HepG2 (cell line): ENCODE measurements around the gene FKTN. TPM values are rescaled to one million over a fixed set of nuclear protein-coding genes. Genes with fewer than 3 reads are reported as not detected.
A peak's percentile ranks its signal among the peaks of the same experiment; 100 is the strongest.

Experiments used
- FOXM1 ChIP-seq: sonication (generic); formaldehyde crosslinking; IDR thresholded peaks from 2 replicates; pipeline ENCODE4 v1.5.0; 2020; ENCODE audit warnings: missing genetic modification reagents
- GFI1 ChIP-seq: sonication (generic); formaldehyde crosslinking; IDR thresholded peaks from 2 replicates; pipeline ENCODE4 v1.5.0; 2020; ENCODE audit warnings: missing genetic modification reagents, mild to moderate bottlenecking, borderline replicate concordance
- HOXA3 ChIP-seq: sonication (generic); formaldehyde crosslinking; IDR thresholded peaks from 2 replicates; pipeline ENCODE4 v1.5.0; 2020; ENCODE audit warnings: missing genetic modification reagents
- MTF2 ChIP-seq: sonication (generic); formaldehyde crosslinking; IDR thresholded peaks from 2 replicates; pipeline ENCODE4 v1.5.0; 2020; ENCODE audit warnings: missing genetic modification reagents, borderline replicate concordance
- NFAT5 ChIP-seq: sonication (generic); formaldehyde crosslinking; IDR thresholded peaks from 2 replicates; pipeline ENCODE4 v1.4.0; 2020; ENCODE audit warnings: missing genetic modification reagents
- NFRKB ChIP-seq: fragments of 450-650 bp; IDR thresholded peaks from 2 replicates; pipeline ENCODE4 v1.6.1; 2017
- ZNF264 ChIP-seq: sonication (generic); formaldehyde crosslinking; IDR thresholded peaks from 2 replicates; pipeline ENCODE4 v1.4.0; 2020; ENCODE audit warnings: missing genetic modification reagents
- ZNF274 ChIP-seq: sonication (generic); formaldehyde crosslinking; IDR thresholded peaks from 2 replicates; pipeline ENCODE4 v1.5.1; 2020; ENCODE audit warnings: mild to moderate bottlenecking, missing genetic modification reagents
- ZNF331 ChIP-seq: sonication (generic); formaldehyde crosslinking; IDR thresholded peaks from 2 replicates; pipeline ENCODE4 v1.4.0; 2020; ENCODE audit warnings: missing genetic modification reagents
- ZNF766 ChIP-seq: sonication (generic); formaldehyde crosslinking; IDR thresholded peaks from 2 replicates; pipeline ENCODE4 v1.5.0; 2020; ENCODE audit warnings: missing genetic modification reagents, borderline replicate concordance
- ZZZ3 ChIP-seq: sonication (generic); formaldehyde crosslinking; IDR thresholded peaks from 2 replicates; pipeline ENCODE4 v1.4.0; 2020; ENCODE audit warnings: missing genetic modification reagents, mild to moderate bottlenecking, borderline replicate concordance
- polyA plus RNA-seq, 8 experiments: library from polyadenylated mRNA; depleted of rRNA in 3 of 8; stranded (reverse) in 7 of 8; unstranded in 1 of 8; fragments of >200 nt; fragmentation: Illumina TruSeq in 4 of 8; extraction: Trizol in 4 of 8; gene quantifications; 2 replicates each; pipeline versions ENCODE4 v1.2.1 to v1.2.3, GENCODE V29; 2011 to 2016; ENCODE audit warnings: low read depth in 4 of 8, missing spikeins in 1 of 8, mixed read lengths in 1 of 8; ENCODE audit not compliant: insufficient read depth in 1 of 8
- total RNA-seq, 5 experiments: library from RNA; depleted of rRNA; stranded (reverse); fragments of >200 nt; fragmentation: Illumina TruSeq; extraction: Trizol; gene quantifications; 2 replicates each; pipeline ENCODE4 v1.2.3, GENCODE V29; 2016; ENCODE audit warnings: low read depth in 1 of 5
- TF ChIP-seq, protein P1 (sequence below): sonication (generic); formaldehyde crosslinking; IDR thresholded peaks from one replicate; pipeline ENCODE4 v1.5.1; 2020; ENCODE audit warnings: mild to moderate bottlenecking, missing genetic modification reagents; ENCODE audit errors: not compliant biosample characterization

The FKTN gene
- total and polyA plus RNA-seq, 2 of the 13 experiments (the other 11 are each of a cell fraction or from before 2014, with no cell fraction given) = 7.9 to 13.5 TPM

DNA sequence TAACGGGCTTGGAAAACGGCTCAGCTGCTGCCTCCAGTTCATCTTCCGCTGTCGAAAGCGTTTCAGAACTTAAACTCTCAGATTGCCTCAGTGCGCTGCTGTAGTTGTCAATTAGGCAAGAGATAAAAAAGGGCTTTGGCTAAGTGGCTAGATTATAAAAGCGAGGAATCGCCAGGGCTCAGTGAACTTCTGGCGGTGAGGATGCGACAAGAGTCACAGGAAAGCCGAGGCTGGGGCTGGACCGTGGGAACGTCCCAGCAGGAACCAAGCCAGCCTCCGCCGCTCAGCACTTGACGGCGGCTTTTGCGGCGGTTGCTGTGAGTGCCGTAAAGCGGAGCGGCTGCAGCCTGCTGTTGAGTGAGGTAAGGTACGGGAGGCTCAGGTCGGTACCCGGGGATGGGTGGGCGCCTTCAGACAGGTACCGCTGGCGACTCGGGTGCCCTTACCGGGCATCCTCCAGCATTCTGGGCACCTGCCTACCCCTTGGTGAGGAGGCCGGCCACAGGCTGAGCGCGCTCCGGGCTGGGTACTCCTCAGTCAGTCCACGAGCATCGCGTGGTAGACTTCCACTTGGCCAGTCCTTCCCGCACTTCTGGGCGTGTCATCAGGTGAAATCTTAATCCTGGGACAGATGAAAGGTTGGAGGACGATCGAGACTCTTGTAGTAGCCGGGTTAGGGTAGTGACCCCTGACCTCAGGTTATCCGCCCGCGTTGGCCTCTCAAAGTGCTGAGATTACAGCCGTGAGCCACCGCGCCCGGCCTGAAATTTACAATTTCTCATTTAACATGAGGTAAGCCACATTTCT, at the start of gene FKTN (continued):
- peak; percentile 82 for TF ChIP-seq ZNF331 (CRISPR knock-in tag)
- TF ChIP-seq NFRKB = no peak
- peak; percentile 51; the same call in 1 of the 2 replicates for TF ChIP-seq GFI1 (CRISPR knock-in tag)
- TF ChIP-seq, protein P1, sequence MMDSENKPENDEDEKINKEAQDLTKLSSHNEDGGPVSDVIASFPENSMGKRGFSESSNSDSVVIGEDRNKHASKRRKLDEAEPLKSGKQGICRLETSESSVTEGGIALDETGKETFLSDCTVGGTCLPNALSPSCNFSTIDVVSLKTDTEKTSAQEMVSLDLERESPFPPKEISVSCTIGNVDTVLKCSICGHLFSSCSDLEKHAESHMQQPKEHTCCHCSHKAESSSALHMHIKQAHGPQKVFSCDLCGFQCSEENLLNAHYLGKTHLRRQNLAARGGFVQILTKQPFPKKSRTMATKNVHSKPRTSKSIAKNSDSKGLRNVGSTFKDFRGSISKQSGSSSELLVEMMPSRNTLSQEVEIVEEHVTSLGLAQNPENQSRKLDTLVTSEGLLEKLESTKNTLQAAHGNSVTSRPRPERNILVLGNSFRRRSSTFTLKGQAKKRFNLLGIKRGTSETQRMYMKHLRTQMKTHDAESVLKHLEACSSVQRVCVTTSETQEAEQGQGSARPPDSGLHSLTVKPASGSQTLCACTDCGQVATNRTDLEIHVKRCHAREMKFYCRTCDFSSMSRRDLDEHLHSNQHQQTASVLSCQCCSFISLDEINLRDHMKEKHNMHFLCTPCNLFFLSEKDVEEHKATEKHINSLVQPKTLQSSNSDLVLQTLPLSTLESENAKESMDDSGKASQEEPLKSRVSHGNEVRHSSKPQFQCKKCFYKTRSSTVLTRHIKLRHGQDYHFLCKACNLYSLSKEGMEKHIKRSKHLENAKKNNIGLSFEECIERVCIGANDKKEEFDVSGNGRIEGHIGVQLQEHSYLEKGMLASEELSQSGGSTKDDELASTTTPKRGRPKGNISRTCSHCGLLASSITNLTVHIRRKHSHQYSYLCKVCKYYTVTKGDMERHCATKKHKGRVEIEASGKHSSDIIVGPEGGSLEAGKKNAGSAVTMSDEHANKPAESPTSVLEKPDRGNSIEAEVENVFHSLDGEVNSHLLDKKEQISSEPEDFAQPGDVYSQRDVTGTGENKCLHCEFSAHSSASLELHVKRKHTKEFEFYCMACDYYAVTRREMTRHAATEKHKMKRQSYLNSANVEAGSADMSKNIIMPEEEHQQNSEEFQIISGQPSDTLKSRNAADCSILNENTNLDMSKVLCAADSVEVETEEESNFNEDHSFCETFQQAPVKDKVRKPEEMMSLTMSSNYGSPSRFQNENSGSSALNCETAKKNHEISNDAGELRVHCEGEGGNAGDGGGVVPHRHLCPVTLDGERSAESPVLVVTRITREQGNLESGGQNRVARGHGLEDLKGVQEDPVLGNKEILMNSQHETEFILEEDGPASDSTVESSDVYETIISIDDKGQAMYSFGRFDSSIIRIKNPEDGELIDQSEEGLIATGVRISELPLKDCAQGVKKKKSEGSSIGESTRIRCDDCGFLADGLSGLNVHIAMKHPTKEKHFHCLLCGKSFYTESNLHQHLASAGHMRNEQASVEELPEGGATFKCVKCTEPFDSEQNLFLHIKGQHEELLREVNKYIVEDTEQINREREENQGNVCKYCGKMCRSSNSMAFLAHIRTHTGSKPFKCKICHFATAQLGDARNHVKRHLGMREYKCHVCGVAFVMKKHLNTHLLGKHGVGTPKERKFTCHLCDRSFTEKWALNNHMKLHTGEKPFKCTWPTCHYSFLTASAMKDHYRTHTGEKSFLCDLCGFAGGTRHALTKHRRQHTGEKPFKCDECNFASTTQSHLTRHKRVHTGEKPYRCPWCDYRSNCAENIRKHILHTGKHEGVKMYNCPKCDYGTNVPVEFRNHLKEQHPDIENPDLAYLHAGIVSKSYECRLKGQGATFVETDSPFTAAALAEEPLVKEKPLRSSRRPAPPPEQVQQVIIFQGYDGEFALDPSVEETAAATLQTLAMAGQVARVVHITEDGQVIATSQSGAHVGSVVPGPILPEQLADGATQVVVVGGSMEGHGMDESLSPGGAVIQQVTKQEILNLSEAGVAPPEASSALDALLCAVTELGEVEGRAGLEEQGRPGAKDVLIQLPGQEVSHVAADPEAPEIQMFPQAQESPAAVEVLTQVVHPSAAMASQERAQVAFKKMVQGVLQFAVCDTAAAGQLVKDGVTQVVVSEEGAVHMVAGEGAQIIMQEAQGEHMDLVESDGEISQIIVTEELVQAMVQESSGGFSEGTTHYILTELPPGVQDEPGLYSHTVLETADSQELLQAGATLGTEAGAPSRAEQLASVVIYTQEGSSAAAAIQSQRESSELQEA (CRISPR knock-in tag) = peak; percentile 79
- TF ChIP-seq ZNF264 (CRISPR knock-in tag) = peak; percentile 61; the same call in 1 of the 2 replicates
- peak; percentile 73 for TF ChIP-seq ZNF274
- 0 out of 2 replicates have a peak, but pooled peaks have one; percentile 36 for TF ChIP-seq ZNF766 (CRISPR knock-in tag)
- TF ChIP-seq NFAT5 (CRISPR knock-in tag) = peak; percentile 31; the same call in 1 of the 2 replicates
- peak; percentile 74; the same call in 1 of the 2 replicates for TF ChIP-seq HOXA3 (CRISPR knock-in tag)
- TF ChIP-seq FOXM1 (CRISPR knock-in tag) = no peak
- TF ChIP-seq MTF2 (CRISPR knock-in tag) = 0 out of 2 replicates have a peak, but pooled peaks have one; percentile 55
- 0 out of 2 replicates have a peak, but pooled peaks have one; percentile 68 for TF ChIP-seq ZZZ3 (CRISPR knock-in tag)
